ENCODE measurements around the gene PARS2.

PARS2 gene

DNA sequence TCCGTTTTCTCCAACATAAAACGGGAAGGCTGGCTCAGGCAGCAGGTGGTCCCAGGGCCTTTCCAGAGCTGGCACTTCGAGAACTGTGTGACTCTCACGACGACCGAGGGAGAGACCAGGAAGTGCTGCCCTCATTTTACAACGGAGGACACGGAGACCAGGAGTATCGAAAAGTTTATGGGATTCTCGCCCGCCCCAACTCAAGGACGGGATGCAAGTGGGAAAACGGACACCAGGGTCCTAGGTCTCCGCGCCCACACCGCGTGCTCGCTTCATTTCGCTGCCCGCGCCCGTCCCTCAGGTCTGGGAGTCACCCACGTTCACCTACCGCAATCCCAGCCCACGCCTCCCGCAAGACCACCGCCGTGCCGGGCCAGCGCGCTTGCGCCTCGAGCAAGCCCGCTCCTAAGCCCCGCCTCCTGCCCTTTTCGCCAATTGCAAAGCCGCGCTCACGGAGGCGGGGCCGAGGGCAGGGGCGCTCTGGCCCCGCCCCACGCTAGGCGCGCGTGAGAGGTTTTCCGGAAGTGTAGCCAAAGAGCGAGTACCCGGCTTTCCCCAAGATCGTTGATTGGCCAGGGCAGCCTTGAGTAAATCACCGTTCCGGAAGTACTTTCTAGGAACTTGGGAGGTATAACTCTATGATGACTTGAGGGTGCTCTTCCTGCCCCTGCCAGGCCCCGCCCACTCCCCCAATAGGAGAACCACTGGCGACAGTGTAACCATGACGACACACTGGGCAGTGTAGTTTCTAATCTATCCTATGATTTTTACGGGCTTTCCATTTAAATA lies at the start of gene PARS2:
PARS2 (minus strand) TSS at position 391 of the 789 bp plus-strand sequence. CDS start 5,362 bp downstream, outside the sequence.
- peak; percentile 97 for DNase-seq

DNA sequence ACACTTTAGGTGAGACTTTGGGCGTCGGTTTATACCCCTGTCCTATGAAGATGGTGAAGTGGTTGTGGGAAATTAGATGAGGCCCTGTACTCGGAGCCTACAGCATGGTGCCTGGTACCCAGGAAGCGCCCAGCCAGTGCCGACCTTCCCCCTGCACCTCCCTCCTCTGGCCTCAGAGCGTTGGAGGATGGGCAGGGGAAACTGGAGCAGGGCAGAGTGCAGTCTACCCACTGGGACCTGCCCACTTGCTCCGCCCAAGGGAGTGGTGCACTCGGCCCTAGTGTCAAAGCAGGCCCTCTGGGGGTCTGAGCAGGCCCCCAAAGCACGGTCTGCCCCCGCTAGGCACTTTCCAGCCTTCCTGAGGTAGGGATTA lies 49.8 kb upstream of the PARS2 start:
- DNase-seq = no peak

DNA sequence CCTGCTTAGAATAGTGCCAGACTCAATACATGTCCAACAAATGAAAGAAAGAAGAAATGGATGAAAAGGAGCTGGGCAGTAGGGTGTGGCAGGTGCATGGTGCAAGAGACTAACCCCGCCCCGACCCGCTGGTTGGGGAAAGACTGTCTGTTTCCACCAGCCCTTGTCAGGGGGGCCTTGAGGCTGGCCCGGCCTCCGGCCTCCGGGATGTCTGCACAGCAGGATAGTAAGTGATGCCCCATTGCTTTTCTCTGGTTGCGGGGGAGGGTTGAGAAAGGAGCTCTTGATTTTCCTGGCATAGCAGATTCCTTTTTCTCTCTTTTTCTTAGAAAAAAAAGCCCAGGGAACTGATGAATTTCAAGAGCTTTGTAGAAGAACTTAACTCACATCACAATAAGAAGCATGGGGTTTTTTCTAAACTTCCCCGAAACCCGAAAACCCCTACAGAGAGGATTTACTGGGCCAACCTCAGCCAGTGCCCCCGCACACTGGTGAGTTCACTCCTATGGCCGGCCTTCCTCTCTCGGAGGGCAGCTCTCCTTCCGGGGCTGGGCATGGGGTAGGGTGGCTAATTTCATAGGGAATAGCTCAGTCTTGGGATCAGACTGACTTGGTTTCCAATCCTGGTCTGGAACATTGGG lies 49.3 kb upstream of the PARS2 start:
- DNase-seq = no peak

DNA sequence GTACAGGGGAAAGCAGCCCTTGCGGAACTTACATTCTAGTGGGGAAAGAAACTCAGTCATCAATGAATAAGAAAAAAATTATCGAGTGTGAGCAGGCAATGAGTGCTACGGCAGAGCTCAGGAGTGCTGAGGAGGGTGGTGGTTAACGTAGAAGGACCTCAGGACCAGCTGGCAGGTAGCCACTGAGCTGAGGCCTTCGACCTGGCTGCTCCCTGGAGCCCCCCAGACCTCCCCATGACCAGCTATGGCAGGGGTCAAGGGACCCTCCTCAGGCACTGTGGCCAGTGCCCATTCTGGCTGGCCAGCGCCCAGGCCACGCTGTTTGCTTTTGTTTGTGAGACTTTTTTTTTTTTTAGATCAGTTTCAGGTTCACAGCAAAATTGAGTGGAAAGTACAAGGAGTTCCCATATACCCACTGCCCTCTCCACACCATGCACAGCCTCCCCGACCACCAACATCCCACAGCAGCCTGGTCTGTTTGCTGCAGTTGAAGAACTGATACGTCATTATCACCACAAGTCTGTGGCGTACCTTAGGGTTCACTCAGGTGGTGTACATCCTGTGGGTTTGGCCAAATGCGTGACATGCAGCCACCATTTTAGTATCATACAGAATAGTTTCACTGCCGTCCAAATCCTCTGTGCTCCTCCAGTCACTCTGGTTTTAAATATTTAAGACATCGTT lies 48.6 kb upstream of the PARS2 start:
- no peak for DNase-seq

DNA sequence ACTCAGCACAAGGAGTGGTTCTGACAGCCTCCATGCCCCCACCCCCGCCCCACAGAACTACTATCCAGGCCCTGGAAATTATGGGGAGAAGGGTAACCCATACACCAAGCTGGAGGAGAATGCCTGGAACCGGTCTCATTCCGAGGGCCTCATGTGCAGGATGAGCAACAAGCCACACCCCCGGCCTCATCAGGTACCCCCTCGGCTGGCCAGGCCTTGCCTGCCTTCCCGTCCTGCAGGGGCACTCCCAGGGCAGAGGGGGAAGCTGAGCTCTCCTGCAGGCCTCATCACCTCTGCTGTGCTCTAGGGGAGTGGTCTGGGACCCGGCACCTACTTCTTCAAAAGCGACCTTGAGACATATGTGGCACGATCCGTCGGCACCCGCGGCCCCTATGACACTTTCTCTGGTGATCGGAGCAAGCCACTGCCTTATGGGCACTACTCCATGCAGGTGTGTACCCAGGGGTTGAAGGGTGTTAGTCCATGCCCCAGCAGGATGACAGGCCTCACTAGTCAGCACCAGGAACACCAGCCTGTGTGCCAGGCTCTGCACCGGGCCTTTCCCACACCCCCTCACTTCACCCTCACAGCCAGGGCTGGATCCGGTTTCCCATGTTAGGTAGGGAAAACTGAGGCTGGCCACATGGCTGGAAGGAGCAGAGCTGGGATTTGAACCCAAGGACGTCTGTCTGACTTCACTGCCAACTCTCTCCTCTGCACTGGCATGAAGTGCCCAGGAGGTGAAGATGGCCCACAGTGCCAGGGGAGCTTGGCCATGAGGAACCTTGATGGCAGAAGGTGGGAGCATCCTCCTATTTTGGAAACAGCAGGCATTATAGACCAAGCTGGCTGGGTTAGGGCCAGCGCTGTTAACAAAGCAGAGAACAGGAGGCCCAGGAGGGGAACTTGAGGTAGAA lies 47.7 kb upstream of the PARS2 start:
- no peak for DNase-seq

DNA sequence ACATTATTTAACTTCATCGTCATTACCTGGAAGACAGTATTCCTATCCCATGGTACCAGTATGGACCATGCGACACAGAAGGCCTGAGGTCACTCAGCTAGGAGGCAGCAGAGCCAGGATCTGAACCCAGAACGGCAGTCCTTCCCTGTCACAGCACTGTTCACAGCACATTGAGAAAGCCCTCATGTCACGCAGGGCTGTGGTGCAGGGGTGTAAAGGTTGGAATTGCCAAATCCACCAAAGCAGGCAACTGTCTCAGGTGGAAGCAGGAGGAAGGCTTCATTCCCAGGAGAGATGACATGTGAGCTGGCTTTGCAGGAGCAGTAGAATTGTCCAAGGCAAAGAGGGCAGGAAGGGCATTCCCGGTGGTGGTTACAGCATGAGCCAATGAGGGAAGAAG lies 46.7 kb upstream of the PARS2 start:
- no peak for DNase-seq

DNA sequence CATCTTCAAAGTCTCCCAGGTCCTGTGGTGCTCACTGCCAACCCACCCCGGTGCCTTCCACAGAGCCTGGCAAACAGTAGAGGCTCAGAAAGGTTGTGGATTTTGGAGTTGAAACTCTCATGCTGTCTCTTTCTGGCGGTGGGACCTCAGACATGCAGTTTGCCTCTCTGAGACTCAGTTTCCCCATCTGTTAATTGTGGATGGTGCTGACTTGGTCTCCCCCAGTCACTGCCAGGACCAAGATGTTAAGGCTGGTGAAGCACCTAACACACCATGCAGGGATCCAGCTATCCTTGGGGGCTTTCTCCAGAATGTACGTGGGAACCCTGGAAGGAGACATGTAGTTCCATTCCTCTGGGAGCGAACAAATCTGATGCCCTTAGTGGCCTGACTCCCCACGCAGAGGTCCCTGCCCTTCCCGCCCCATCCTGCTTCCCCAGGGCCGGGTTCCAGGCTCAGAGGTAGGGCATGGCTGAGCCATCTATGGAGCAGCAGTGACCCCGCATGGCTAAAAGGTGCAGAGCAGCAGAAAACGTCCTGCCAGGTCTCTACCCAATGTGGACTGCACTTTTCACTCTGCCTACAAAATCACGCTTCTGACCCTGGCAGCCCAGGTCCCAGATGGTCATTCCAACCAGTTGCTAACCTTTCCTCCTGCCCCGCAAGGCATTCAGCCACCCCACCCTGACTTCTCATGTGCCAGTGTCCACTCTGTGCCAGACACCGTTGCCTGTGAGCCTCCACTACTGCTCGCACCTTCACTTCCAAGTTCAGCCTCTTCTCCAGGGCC lies 46.0 kb upstream of the PARS2 start:
- DNase-seq = peak; percentile 71

DNA sequence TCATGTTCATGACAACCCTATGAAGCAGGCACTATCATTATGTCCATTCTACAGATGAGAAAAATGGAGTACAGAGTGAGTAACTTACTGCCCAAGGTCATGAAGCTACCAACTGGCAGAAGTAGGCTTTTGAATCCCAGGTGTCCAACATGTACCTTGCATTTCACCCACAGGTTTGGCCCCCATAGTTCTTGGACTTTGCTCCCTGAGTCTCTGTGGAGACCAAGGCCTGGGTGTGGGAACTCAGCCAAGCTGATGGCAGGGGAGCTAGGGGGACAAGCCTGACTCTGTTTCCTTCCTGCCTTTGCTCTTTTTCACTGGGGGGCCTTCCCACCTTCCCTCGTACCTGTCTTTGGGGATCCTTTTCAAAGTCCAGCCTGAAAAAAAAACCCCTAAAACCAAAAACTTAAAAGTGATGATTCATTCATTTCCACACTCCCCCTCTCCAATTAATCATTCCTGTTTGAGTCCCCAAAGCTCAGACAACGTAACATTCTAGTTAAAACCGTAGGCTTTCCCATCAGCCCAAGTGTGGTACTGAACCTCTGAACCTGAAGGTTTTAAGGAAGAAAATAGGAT lies 45.3 kb upstream of the PARS2 start:
- no peak for DNase-seq

DNA sequence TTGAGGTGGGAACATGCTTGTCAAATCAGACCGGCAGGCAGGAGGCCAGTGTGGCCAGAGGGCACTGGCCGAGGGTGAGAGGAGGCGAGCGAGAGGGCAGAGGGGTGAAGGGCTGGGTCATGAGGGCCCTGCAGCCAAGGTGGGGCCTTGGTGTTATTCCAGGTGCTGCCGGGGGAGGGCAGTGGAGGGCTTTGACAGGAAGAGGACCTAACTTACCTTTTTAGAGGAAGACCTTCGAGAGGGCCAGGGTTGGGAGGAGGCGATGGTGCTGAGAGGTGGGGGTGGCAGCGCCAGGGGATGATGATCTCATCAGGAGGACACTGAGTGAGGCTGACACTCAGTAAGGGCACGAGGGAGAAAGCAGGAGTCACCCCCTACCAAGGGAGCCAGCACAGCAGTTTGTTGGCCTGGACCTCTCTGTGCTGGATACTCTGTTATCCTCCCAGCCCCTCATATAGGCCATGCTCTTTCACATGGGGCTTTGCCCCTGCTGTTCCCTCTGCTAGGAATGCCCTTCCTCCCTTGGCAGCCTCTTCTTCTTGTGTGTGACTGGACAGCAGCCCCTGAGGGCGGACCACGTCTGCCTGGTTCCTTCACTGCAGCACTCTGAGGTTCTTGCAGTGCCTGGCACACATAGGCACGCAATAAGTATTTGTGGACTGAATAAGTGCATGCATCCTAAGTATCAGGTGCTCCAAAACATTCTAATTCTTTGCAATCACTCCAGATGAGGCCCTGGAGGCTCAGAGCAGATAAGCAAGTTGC lies 44.3 kb upstream of the PARS2 start:
- DNase-seq = no peak

DNA sequence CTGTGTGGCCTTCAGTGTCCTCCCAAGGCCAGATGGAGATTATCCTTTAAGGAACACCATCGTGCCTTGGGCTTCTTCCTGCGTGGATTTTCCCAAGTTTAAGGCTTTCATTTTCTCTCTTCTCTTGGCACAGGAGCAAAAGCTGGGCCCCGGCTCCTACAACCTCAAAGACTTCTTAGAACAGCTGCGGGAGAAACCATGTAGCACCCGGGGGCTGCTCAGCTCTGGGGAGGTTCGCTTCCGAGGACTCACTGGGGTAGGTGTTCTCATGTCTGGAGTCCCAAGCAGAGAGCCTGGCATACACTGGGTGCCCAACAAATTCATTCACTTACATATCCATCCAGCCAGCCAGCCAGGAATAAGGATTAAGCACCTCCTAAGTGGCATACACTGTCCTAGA lies 43.4 kb upstream of the PARS2 start:
- no peak for DNase-seq

DNA sequence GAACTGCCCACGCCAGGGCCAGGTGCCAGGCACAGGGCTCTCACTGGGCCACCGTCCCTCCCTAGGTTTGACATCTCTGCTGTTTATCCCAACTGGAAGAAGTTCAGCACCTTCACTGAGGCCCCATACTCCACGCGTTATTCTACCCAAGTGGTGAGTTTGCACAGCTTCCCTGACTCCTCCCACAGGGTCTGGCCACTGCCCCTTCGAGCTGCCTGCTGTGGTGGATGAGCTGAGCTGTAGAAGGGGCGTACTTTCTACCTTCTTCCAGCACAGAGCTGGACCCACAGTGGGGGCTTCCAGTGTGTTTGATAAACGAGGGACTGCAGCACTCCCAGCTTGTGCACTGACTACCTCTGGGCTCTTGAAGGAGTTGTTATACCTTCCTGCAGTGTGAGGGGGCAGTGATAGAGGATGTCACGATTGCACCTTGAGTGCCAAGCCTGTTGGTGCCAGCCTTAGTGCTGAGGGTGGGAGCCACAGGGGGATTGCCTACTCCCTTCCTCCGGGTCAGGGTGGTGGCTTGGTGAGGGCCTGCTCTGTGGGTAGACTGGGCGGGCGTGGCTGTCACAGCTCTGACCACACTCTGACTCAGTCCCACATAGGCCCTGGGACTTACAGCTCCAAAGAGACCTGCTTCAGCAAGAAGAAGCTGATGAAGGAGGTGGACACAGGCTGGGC lies 42.7 kb upstream of the PARS2 start:
- no peak for DNase-seq

DNA sequence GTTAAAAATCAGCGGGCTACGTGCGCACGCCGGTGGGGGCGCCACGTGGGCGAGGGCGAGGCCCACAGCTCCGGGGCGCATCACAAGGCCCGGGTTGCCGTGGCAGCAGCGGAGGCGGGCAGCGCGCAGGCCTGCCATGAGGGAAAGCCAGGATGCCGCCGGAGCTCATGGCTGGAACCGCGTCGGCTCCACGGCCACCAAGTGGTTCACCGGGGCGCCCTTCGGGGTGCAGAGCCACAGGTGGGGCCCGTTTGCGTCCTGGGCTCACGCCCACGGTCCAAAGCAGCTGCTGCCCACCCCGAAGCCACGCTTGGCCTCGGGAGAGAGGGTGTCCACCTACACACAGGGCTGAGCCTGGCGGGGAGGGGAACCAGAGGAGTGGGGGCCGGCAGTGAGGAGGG lies 41.7 kb upstream of the PARS2 start:
- DNase-seq = no peak

DNA sequence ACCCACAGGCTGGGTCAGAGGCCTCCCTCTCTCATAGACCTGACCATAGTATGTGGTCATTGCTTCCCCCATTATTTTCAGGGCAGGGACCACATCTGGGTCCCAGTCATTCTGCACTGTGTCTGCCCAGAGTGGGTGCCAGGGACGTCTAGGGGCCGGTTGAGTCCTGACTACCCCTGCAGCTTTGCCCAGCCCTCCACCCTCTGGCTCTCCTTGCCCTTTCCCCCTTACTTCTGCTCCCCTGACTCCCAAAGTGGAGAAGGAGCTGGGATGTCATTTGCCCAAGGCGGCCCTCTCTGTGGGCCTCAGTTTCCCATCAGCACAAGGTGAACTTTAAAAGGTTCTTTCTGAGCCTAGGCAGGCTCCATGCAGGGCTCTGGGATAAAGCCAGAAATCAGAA lies 41.1 kb upstream of the PARS2 start:
- DNase-seq = no peak

DNA sequence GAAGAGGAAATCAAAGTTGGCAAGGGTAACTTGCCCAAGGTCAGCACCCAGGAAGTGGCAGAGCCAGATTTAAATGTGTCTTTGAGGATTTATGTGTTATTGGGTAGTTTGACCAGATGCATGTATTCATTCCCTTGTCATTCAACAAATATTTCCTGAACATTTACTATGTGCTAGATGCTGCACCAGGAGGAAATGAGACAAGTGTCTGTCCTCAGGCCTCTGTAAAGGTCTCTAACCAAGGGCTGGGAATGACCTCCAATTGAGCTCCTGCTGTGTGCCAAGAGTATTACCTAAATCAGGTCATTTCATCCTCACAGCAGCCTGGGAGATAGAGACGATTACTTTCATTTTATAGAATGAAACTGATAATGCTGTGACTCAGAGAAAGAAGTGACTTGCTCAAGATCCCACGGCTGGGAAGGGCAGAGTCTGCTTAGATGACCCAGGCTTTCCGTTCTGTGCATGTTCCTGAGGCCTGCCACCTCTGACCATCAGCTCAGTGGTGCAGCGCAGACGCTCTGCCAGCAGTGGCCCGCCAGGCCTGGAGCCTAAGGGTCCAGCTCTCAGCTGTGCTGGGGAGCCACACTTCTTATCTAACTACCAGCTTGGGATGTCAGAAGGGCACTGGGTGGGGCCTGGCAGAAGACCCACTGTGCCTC lies 40.3 kb upstream of the PARS2 start:
- no peak for DNase-seq

DNA sequence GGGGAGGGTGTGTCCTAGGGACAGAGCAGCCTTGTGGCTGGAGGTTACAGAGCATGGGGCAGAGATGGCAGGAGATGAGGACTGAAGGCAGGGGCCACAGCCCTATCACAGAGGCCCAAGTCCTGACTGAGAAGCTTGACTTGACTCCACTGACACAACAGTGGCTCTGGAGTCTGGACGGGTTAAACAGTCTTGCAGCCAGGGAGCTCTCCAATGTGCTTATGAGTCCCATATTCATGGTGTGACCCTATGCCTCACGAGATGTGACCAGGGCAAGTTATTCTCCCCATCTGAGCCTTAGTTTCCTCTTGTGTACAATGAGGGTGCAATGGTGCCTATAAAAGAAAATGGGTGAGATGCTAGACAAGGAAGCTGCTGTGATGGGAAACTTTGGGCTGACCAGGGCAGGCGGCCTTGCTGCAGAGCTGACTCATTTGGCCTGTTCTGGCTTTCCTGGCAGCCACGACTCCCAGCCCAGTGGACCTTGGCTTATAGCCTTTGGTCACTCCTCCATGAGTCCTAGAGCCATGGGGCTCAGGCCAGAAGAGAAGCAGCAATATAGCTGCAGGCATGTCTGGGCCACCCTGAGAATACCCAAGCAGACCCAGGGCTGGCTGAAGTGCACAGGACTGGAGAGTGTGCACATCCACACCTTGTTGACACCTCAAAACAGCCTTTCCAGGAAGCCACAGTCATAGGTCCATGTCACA lies 39.6 kb upstream of the PARS2 start:
- no peak for DNase-seq

DNA sequence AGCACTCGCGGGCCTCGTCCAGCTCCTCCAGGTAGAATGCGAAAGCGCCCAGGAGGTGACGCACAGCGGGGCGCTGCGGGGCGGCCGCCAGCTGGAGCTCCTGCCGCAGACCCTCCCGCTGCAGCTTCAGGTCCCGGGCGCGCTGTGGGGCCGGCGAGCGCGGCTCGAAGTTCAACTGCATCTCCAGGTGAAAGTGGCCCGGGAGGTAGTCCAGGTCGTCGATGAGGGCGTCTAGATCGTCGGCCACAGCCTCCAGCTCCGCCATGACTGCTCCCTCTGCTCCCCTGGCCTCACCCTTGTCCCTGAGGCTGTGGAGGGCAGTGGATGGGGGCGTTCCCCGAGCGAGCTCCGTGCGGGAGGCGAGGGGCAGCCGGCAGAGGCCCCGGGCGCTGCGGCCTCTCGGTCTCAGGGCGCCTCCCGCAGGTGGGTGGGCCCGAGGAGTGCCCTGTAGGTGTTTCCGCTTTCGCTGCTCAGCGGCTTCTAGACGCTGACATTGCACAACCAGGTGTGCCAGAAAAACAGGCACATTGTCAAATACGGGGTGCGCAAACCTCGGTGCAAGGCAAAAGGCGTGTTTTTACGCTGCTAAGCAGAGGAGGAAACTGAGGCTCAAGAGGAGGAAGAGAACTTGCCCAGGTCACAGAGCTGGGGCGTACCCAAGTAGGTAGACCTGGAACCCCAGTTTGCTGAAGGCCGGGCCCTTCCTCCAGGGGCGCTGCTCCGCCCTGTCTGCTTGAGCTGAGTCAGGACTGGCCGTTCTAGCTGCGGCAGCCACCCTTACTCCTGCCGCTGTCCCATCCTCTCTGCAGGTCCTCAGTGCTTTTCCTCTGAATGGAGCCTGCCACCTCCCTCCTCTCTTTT lies 36.8 kb upstream of the PARS2 start, which contains the start of gene TTC22:
TTC22 (minus strand) TSS at position 425 of the 861 bp plus-strand sequence; CDS start at position 265, 160 bp downstream.
- DNase-seq = peak; percentile 71

DNA sequence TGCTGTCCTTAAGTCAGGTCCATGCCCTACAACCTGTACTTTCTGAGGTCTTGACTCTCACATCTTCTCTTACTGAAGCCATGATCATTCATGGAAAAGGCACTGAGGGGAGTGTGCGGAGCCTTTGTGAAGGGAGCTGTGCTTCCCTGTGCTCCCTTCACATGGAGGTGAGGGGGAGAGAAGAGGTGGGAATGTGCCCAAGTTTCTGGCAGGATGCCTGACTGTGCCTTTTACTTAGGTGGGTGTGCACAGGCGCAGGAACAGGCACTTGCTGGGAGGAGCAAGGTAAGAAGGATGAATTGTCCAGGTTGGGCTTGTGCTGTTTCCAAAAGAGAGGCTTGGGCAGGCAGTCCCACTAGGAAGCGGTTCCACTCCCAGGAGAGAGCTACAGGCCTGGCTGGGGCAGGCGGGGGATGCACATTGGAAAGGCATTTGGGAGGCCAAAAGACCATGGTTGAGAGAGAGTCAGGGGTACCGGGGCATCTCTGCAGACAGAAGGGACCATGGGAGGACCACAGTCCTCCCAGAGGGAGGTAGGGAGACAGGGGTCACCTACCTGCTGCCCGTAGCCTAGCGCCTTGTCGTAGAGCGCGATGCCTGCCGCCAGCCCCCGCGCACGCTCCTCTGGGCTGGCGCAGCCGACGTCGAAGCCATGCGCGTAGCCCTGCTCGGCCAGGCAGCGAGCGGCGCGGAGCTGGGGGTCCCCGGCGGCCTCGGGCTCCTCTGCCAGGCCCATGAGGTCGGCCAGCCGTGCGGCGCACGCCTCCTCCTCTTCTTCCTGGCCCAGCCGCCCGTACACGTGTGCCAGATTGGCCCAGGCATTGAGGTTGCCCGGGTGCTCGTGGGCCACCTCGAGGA lies 35.9 kb upstream of the PARS2 start:
- no peak for DNase-seq
